ENCODE results near the gene CD86. TPM values are rescaled to one million over a fixed set of nuclear protein-coding genes. Genes with fewer than 3 reads are reported as not detected.

The CD86 gene
- total RNA-seq, 1 experiment from 2014 or later: not detected

DNA sequence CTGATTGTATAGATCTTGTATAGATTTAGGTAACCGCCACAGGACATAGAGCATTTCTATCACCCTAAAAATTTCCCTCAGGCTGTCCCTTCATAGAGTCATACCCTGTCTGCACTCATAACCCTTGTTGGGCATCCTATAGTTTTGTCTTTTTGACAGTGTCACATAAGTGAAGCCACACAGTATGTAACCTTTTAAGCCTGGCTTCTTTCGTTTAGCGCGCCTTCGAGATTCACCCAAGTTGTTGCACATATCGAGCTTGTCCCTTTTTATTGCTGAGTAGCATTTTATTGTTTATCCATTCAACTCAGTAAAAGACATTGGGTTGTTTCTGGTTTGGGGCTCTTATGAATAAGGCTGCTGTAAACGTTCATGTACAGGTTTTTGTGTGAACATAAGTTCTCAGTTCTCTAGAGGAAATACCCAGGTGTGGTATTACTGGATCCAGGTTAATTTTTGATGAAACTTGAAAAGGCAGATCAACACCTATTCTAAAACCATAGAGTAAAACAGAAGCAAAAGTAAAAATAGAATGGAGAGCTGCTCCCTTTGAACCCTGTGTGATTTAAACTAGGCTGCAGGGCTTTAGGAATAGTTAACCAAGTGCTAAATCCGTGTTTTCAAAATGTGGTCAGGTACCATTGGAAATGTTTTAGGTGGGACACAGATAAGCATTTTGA is 49.5 kb downstream of the CD86 start:
- Histone ChIP-seq H2AFZ (ENCODE audit: low read depth, low read length, poor library complexity, severe bottlenecking) (no peak overlapping the region), H3K9me3 (ENCODE audit: control insufficient read depth in 1 of 2, insufficient read depth in 1 of 2, low read depth in 1 of 2, low read length in 2 of 2) (no peaks in the 10 kb centered on the region), H3K4me2 (ENCODE audit: low read length) (no peak overlapping the region), H3K9ac (ENCODE audit: low read length) (no peak overlapping the region), H3K4me1 (ENCODE audit: control insufficient read depth in 1 of 2, insufficient read depth in 2 of 2, low read length in 2 of 2) (no peaks in the 10 kb centered on the region), H4K20me1 (ENCODE audit: insufficient read depth) (no peaks in the 10 kb centered on the region), H3K4me3 (replicated peaks in 1 of 2; ENCODE audit: low read depth in 1 of 2, low read length in 2 of 2) (no peak overlapping the region), H3K27ac (ENCODE audit: low read depth, low read length) (no peak overlapping the region), H3K79me2 (ENCODE audit: insufficient read depth, low read length) (no peaks in the 10 kb centered on the region), H3K27me3 (ENCODE audit: insufficient read depth, low read length) (no peaks in the 10 kb centered on the region), H3K9me2 (ENCODE audit: insufficient read depth) (no peaks in the 10 kb centered on the region), H3K36me3 (ENCODE audit: control insufficient read depth in 1 of 2, insufficient read depth in 2 of 2, low read length in 2 of 2) (no peaks in the 10 kb centered on the region)
- BruUV-seq (replicated peaks): no TSS peak
- TF ChIP-seq EGR1 (IDR thresholded peaks at IDR 0.05; ENCODE audit: low read depth): no peak
- no peak for TF ChIP-seq RAD21 (IDR thresholded peaks at IDR 0.05; ENCODE audit: low read depth)
- TF ChIP-seq CEBPB (IDR thresholded peaks at IDR 0.05; ENCODE audit: low read depth): no peak
- TF ChIP-seq POLR2A (IDR thresholded peaks at IDR 0.05; ENCODE audit: borderline replicate concordance, extremely low read depth, insufficient read depth, insufficient read length): no peak
- POLR2A ChIA-PET: no interaction called here
- intact Hi-C loops (cut with micrococcal nuclease): loop anchor here (5.0 kb wide), 1 partner anchor 573 kb away; no protein-coding TSS in a partner anchor
- CTCF ChIA-PET: no interaction called here
- ATAC-seq (no peak), DNase-seq (ENCODE audit: low read depth, low spot score) (no peak)
- RAD21 ChIA-PET (ENCODE audit: low non-redundant PET in 1 of 2, low total read pairs in 2 of 2, uncharacterized antibody in 2 of 2, unreplicated experiment in 2 of 2): no interaction called here

DNA sequence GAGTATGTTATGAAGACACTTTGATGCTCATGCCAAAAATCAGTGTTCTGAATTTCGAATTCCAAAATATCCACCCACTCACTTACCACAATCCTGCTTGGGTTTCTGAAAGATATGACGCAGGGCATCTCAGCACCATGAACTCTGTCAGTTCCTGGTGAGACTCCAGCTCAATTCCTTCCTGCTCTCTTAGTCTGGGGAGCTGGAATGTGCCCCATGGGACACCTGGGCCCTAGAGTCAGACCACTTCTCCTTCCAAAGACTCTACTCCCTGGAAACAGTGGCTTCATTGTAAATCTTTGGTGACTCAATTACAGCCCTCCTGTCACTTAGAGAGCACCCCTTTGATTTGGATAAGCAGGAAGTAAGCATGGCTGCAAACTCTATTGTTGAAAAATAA is 50.5 kb downstream of the CD86 start:
- no peak for DNase-seq (ENCODE audit: low read depth, low spot score)

More for the DNA sequence above, 50.5 kb downstream of the CD86 start:
- POLR2A ChIA-PET: no interaction called here
- no peak overlapping the region for H3K9ac ChIP-seq (ENCODE audit: low read length)
- intact Hi-C loops (cut with micrococcal nuclease): no loop called here
- H3K27ac ChIP-seq (ENCODE audit: low read depth, low read length): no peak overlapping the region
- H3K9me3 ChIP-seq (ENCODE audit: control insufficient read depth in 1 of 2, insufficient read depth in 1 of 2, low read depth in 1 of 2, low read length in 2 of 2): no peaks in the 10 kb centered on the region
- RAD21 ChIA-PET (ENCODE audit: low non-redundant PET in 1 of 2, low total read pairs in 2 of 2, uncharacterized antibody in 2 of 2, unreplicated experiment in 2 of 2): no interaction called here
- H3K9me2 ChIP-seq (ENCODE audit: insufficient read depth): no peaks in the 10 kb centered on the region
- no peak overlapping the region for H3K4me3 ChIP-seq (replicated peaks in 1 of 2; ENCODE audit: low read depth in 1 of 2, low read length in 2 of 2)
- no peaks in the 10 kb centered on the region for H4K20me1 ChIP-seq (ENCODE audit: insufficient read depth)
- no peak overlapping the region for H3K4me2 ChIP-seq (ENCODE audit: low read length)
- no peaks in the 10 kb centered on the region for H3K36me3 ChIP-seq (ENCODE audit: control insufficient read depth in 1 of 2, insufficient read depth in 2 of 2, low read length in 2 of 2)
- ATAC-seq: no peak
- no peak overlapping the region for H2AFZ ChIP-seq (ENCODE audit: low read depth, low read length, poor library complexity, severe bottlenecking)
- no peaks in the 10 kb centered on the region for H3K4me1 ChIP-seq (ENCODE audit: control insufficient read depth in 1 of 2, insufficient read depth in 2 of 2, low read length in 2 of 2)
- no peaks in the 10 kb centered on the region for H3K79me2 ChIP-seq (ENCODE audit: insufficient read depth, low read length)
- CTCF ChIA-PET: interaction anchor here (1.0 kb wide), 1 partner anchor 248 kb away, joined by 3 read pairs; no protein-coding TSS in a partner anchor
- TF ChIP-seq FOSL1 (IDR thresholded peaks at IDR 0.05; ENCODE audit: low read depth) (no peak), SP1 (IDR thresholded peaks at IDR 0.05; ENCODE audit: low read depth) (no peak), EGR1 (IDR thresholded peaks at IDR 0.05; ENCODE audit: low read depth) (no peak), EZH2 (IDR thresholded peaks at IDR 0.05) (no peak), SRF (IDR thresholded peaks at IDR 0.05; ENCODE audit: low read depth) (no peak), CEBPB (IDR thresholded peaks at IDR 0.05; ENCODE audit: low read depth) (no peak), CBX3 (IDR thresholded peaks at IDR 0.05; ENCODE audit: low read depth) (no peak), JUND (IDR thresholded peaks at IDR 0.05) (no peak), SIN3A (IDR thresholded peaks at IDR 0.05; ENCODE audit: low read depth) (no peak), POLR2AphosphoS5 (IDR thresholded peaks at IDR 0.05; ENCODE audit: low read depth, low read length) (no peak)
- TF ChIP-seq, protein P1, sequence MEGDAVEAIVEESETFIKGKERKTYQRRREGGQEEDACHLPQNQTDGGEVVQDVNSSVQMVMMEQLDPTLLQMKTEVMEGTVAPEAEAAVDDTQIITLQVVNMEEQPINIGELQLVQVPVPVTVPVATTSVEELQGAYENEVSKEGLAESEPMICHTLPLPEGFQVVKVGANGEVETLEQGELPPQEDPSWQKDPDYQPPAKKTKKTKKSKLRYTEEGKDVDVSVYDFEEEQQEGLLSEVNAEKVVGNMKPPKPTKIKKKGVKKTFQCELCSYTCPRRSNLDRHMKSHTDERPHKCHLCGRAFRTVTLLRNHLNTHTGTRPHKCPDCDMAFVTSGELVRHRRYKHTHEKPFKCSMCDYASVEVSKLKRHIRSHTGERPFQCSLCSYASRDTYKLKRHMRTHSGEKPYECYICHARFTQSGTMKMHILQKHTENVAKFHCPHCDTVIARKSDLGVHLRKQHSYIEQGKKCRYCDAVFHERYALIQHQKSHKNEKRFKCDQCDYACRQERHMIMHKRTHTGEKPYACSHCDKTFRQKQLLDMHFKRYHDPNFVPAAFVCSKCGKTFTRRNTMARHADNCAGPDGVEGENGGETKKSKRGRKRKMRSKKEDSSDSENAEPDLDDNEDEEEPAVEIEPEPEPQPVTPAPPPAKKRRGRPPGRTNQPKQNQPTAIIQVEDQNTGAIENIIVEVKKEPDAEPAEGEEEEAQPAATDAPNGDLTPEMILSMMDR (IDR thresholded peaks at IDR 0.05 in 2 of 3, conservative IDR thresholded peaks at IDR 0.05 in 1 of 3; ENCODE audit: borderline replicate concordance in 1 of 3, insufficient read depth in 1 of 3, low read depth in 2 of 3, low read length in 2 of 3): no peak
- TF ChIP-seq, protein P2, sequence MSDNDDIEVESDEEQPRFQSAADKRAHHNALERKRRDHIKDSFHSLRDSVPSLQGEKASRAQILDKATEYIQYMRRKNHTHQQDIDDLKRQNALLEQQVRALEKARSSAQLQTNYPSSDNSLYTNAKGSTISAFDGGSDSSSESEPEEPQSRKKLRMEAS (IDR thresholded peaks at IDR 0.05): no peak
- TF ChIP-seq, protein P3, sequence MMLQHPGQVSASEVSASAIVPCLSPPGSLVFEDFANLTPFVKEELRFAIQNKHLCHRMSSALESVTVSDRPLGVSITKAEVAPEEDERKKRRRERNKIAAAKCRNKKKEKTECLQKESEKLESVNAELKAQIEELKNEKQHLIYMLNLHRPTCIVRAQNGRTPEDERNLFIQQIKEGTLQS (IDR thresholded peaks at IDR 0.05): no peak
- TF ChIP-seq, protein P4, sequence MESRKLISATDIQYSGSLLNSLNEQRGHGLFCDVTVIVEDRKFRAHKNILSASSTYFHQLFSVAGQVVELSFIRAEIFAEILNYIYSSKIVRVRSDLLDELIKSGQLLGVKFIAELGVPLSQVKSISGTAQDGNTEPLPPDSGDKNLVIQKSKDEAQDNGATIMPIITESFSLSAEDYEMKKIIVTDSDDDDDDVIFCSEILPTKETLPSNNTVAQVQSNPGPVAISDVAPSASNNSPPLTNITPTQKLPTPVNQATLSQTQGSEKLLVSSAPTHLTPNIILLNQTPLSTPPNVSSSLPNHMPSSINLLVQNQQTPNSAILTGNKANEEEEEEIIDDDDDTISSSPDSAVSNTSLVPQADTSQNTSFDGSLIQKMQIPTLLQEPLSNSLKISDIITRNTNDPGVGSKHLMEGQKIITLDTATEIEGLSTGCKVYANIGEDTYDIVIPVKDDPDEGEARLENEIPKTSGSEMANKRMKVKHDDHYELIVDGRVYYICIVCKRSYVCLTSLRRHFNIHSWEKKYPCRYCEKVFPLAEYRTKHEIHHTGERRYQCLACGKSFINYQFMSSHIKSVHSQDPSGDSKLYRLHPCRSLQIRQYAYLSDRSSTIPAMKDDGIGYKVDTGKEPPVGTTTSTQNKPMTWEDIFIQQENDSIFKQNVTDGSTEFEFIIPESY (IDR thresholded peaks at IDR 0.05; ENCODE audit: extremely low read depth, insufficient replicate concordance, low read length): no peak
- no TSS peak for BruUV-seq (replicated peaks)
- H3K27me3 ChIP-seq (ENCODE audit: insufficient read depth, low read length): no peaks in the 10 kb centered on the region

All from HCT116 (cell line).